Smooth muscle cell (in vitro differentiated cells): ENCODE data around the gene MARCHF2. TPM values are rescaled to one million over a fixed set of nuclear protein-coding genes. Genes with fewer than 3 reads are reported as not detected.

Experiments
- DNase-seq: peaks from one replicate; lab custom pipeline; 2025; ENCODE audit not compliant: unreplicated experiment; lab: John Stamatoyannopoulos, UW
- H2AFZ ChIP-seq: fragments of 200-600 bp; sonication (generic); 2 replicates; pipeline ENCODE4 v1.6.0; 2016; ENCODE audit warnings: antibody characterized with exemption, low read depth, mild to moderate bottlenecking
- H3F3A ChIP-seq: fragments of 200-600 bp; sonication (generic); 2 replicates; pipeline ENCODE4 v1.6.0; 2017; ENCODE audit warnings: antibody characterized with exemption, low read depth
- H3K27ac ChIP-seq: fragments of 200-600 bp; sonication (generic); 2 replicates; pipeline ENCODE4 v1.5.1; 2016; ENCODE audit warnings: low read depth, mild to moderate bottlenecking
- H3K27me3 ChIP-seq: fragments of 200-600 bp; sonication (generic); 2 replicates; pipeline ENCODE4 v1.6.1; 2016; ENCODE audit warnings: low read depth, mild to moderate bottlenecking
- H3K36me3 ChIP-seq: fragments of 200-600 bp; sonication (generic); 2 replicates; pipeline ENCODE4 v1.5.1; 2016; ENCODE audit warnings: low read depth
- H3K4me1 ChIP-seq: fragments of 200-600 bp; sonication (generic); 2 replicates; pipeline ENCODE4 v1.5.1; 2016; ENCODE audit warnings: low read depth
- H3K4me2 ChIP-seq: fragments of 200-600 bp; sonication (generic); 2 replicates; pipeline ENCODE4 v1.6.0; 2016; ENCODE audit warnings: mild to moderate bottlenecking
- H3K4me3 ChIP-seq: fragments of 200-600 bp; sonication (generic); 2 replicates; pipeline ENCODE4 v1.5.1; 2016; ENCODE audit warnings: mild to moderate bottlenecking
- H3K79me2 ChIP-seq: fragments of 200-600 bp; sonication (generic); 2 replicates; pipeline ENCODE4 v1.6.0; 2016; ENCODE audit warnings: low read depth, mild to moderate bottlenecking
- H3K9ac ChIP-seq: fragments of 200-600 bp; sonication (generic); 2 replicates; pipeline ENCODE4 v1.6.0; 2016; ENCODE audit warnings: low read depth
- H3K9me3 ChIP-seq: fragments of 200-600 bp; sonication (generic); replicated peaks from 2 replicates; pipeline ENCODE4 v1.5.1; 2016; ENCODE audit warnings: low read depth
- H4K20me1 ChIP-seq: fragments of 200-600 bp; sonication (generic); 2 replicates; pipeline ENCODE4 v1.6.0; 2016; ENCODE audit warnings: low read depth
- WGBS: methylation state at CpG from one replicate; pipeline ENCODE4 v1.1.7; 2016; ENCODE audit warnings: low lambda C conversion rate; 5-methylcytosine and 5-hydroxymethylcytosine counted together
- polyA plus RNA-seq: library from polyadenylated mRNA; unstranded; fragments of >200 nt; fragmentation: Nextera tagmentation; extraction: Ambion mirVana; gene quantifications from 2 replicates; pipeline ENCODE4 v1.2.1, GENCODE V29; 2016
- total RNA-seq: library from RNA; depleted of rRNA; stranded (reverse); fragments of >200 nt; gene quantifications from 2 replicates; pipeline ENCODE4 v1.2.3, GENCODE V29; 2014
- TF ChIP-seq, protein P1 (sequence below): fragments of 200-600 bp; sonication (generic); IDR thresholded peaks from 2 replicates; pipeline ENCODE4 v1.5.1; 2017; ENCODE audit warnings: borderline replicate concordance, mild to moderate bottlenecking, antibody characterized with exemption; ENCODE audit not compliant: insufficient read depth, poor library complexity, severe bottlenecking

MARCHF2 gene
- total and polyA plus RNA-seq, 2 experiments from 2014 or later = 22.2 to 24.4 TPM

DNA sequence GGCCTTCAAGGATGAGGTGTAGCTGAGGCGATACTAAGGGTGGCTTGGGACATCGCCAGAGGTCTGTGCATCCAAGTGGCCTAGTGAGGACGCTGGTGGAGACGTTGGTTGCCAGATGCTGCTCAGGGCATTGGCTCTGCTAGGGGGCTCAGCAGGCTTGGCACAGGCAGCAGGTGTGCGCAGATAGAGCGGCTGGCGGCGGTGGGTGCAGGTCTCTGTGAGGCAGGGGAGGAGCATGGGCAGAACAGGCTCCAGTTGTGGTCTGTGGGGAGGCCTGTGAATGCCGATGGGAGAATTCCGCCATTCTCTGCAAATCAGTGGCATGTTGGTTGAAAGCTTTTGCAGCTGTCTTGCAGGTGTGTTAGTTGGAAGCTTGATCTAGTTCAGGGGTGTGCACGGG is 68.1 kb downstream of the MARCHF2 start:
- Histone ChIP-seq H3F3A (peaks cover 7% of the 10 kb centered on the region), H3K36me3 (no peaks in the 10 kb centered on the region), H3K9me3 (no peaks in the 10 kb centered on the region), H2AFZ (no peak overlapping the region), H3K27ac (no peak overlapping the region), H3K9ac (no peak overlapping the region), H3K4me3 (no peak overlapping the region), H3K79me2 (peaks cover 70% of the 10 kb centered on the region), H3K4me1 (no peaks in the 10 kb centered on the region), H3K27me3 (no peaks in the 10 kb centered on the region), H3K4me2 (no peak overlapping the region), H4K20me1 (peaks cover 100% of the 10 kb centered on the region)
- TF ChIP-seq, protein P1, sequence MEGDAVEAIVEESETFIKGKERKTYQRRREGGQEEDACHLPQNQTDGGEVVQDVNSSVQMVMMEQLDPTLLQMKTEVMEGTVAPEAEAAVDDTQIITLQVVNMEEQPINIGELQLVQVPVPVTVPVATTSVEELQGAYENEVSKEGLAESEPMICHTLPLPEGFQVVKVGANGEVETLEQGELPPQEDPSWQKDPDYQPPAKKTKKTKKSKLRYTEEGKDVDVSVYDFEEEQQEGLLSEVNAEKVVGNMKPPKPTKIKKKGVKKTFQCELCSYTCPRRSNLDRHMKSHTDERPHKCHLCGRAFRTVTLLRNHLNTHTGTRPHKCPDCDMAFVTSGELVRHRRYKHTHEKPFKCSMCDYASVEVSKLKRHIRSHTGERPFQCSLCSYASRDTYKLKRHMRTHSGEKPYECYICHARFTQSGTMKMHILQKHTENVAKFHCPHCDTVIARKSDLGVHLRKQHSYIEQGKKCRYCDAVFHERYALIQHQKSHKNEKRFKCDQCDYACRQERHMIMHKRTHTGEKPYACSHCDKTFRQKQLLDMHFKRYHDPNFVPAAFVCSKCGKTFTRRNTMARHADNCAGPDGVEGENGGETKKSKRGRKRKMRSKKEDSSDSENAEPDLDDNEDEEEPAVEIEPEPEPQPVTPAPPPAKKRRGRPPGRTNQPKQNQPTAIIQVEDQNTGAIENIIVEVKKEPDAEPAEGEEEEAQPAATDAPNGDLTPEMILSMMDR = no peak
- 90% methylated on average over 11 of the region's 11 CpGs for WGBS
- no peak for DNase-seq

DNA sequence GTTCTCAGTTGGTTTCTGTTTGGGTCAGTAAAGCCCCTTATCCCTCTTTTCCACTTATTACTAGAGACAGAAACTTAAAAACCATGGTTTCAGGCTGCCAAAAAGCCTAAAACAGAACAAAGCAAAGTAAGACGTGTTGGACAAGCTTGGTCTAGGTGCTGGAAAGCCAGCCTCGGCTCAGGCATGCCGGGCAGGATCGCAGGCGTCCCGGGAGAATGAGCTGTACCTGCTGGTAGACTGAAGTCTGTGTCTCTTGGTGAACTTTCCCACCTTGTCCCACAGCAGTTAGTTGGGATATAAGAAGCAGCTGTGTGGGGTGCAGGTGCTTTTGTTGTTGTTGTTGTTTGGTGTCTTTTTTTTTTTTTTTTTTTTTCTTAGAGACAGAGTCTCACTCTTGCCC is 68.5 kb downstream of the MARCHF2 start:
- H4K20me1 ChIP-seq = peaks cover 100% of the 10 kb centered on the region

DNA sequence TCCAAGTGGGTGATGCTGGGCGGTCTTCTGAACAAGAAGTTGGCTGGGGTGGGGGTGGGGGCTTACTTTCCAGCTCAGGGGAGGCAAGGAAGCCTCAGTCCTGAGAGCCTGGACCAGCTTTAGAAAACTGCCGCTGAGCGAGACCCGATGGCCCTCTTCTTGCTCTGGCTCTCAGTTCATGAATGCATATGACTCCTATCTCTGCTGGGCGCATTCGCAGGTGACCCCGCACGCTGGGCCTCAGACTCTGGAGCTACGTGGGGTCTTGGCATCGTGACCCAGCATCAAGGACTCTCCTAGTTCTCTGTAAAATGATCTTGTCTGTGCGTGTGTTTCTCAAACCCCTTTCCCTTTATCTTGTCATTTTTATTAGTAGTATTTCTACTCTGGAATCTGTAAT is 69.6 kb downstream of the MARCHF2 start:
- no peak for DNase-seq
- Histone ChIP-seq H3K79me2 (peaks cover 55% of the 10 kb centered on the region), H3K9me3 (no peaks in the 10 kb centered on the region), H2AFZ (no peak overlapping the region), H3K27ac (no peak overlapping the region), H3K4me3 (no peak overlapping the region), H3K4me2 (no peak overlapping the region), H3K4me1 (peaks cover 8% of the 10 kb centered on the region), H3K27me3 (no peaks in the 10 kb centered on the region), H3K9ac (no peak overlapping the region), H4K20me1 (peaks cover 100% of the 10 kb centered on the region), H3F3A (peaks cover 5% of the 10 kb centered on the region), H3K36me3 (no peaks in the 10 kb centered on the region)
- WGBS = 94% methylated on average over 11 of the region's 11 CpGs
- TF ChIP-seq, protein P1 = no peak

More for the DNA sequence above, 68.5 kb downstream of the MARCHF2 start:
- no peaks in the 10 kb centered on the region for H3K4me1 ChIP-seq
- no peak overlapping the region for H3K4me3 ChIP-seq
- H3F3A ChIP-seq = peaks cover 7% of the 10 kb centered on the region
- DNase-seq = no peak
- H3K9ac ChIP-seq = no peak overlapping the region
- no peaks in the 10 kb centered on the region for H3K27me3 ChIP-seq
- WGBS = 94% methylated on average over 6 of the region's 6 CpGs
- H2AFZ ChIP-seq = no peak overlapping the region
- no peaks in the 10 kb centered on the region for H3K36me3 ChIP-seq
- H3K79me2 ChIP-seq = peaks cover 66% of the 10 kb centered on the region
- no peak overlapping the region for H3K4me2 ChIP-seq
- H3K27ac ChIP-seq = no peak overlapping the region
- H3K9me3 ChIP-seq = no peaks in the 10 kb centered on the region
- TF ChIP-seq, protein P1 = no peak

DNA sequence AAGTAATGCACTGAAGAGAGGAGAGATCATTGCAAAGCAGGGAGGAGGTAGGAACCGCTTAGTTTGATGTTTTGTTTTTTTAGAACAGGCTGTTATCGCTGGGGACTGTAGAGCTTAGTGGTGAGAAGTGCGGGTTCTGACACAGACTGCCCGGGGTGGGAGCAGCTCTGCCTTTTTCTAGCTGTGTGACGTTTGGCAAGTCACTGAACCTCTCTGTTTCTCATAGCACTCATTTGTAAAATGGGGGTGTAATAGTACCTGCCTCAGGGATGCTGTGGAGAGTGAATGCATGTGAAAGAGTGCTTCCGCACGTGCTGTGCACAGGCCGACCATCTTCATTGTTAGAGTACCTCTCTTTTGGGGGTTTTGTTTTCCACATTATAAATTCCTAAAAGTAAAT is 70.1 kb downstream of the MARCHF2 start:
- WGBS = 95% methylated on average over 8 of the region's 8 CpGs
- peaks cover 50% of the 10 kb centered on the region for H3K79me2 ChIP-seq
- H4K20me1 ChIP-seq = peaks cover 100% of the 10 kb centered on the region
- H3K4me2 ChIP-seq = no peak overlapping the region
- no peak overlapping the region for H3K9ac ChIP-seq
- no peaks in the 10 kb centered on the region for H3K27me3 ChIP-seq
- H3K9me3 ChIP-seq = no peaks in the 10 kb centered on the region
- H3K4me3 ChIP-seq = no peak overlapping the region
- no peak overlapping the region for H2AFZ ChIP-seq
- H3F3A ChIP-seq = peaks cover under 1% of the 10 kb centered on the region
- TF ChIP-seq, protein P1 = no peak
- no peaks in the 10 kb centered on the region for H3K36me3 ChIP-seq
- no peak for DNase-seq
- no peak overlapping the region for H3K27ac ChIP-seq
- peaks cover 13% of the 10 kb centered on the region for H3K4me1 ChIP-seq
